Measurements from ENCODE around the gene POU2AF2.

Gene POU2AF2

GRCh38 chr11:111334532-111335502 is 89.3 kb downstream of the POU2AF2 start:
- DNase-seq, result no peak

GRCh38 chr11:111335549-111335948 is 90.0 kb downstream of the POU2AF2 start:
- DNase-seq, result no peak
